Endothelial cell (in vitro differentiated cells): ENCODE results near the gene PRSS1. TPM values are rescaled to one million over a fixed set of nuclear protein-coding genes. Genes with fewer than 3 reads are reported as not detected.

Source experiments
- DNase-seq: peaks from one replicate; pipeline ENCODE4 v3.0.0; 2021; ENCODE audit warnings: low spot score
- H3K27ac Mint-ChIP-seq: one replicate; pipeline ENCODE4 v1.8.0; 2021; ENCODE audit warnings: mixed read lengths, inconsistent platforms; ENCODE audit not compliant: unreplicated experiment
- H3K27me3 Mint-ChIP-seq: one replicate; pipeline ENCODE4 v1.8.0; 2021; ENCODE audit warnings: mild to moderate bottlenecking, moderate library complexity, mixed read lengths, inconsistent platforms; ENCODE audit not compliant: unreplicated experiment
- H3K36me3 Mint-ChIP-seq: one replicate; pipeline ENCODE4 v1.8.0; 2021; ENCODE audit warnings: mild to moderate bottlenecking, low read depth, mixed read lengths, inconsistent platforms; ENCODE audit not compliant: unreplicated experiment
- H3K4me1 Mint-ChIP-seq: one replicate; pipeline ENCODE4 v1.8.0; 2021; ENCODE audit warnings: mild to moderate bottlenecking, mixed read lengths, inconsistent platforms; ENCODE audit not compliant: unreplicated experiment
- H3K4me3 Mint-ChIP-seq: one replicate; pipeline ENCODE4 v1.8.0; 2021; ENCODE audit warnings: mild to moderate bottlenecking, mixed read lengths, inconsistent platforms; ENCODE audit not compliant: unreplicated experiment
- H3K9me3 Mint-ChIP-seq: one replicate; pipeline ENCODE4 v1.8.0; 2021; ENCODE audit warnings: mixed read lengths, inconsistent platforms; ENCODE audit not compliant: unreplicated experiment
- total RNA-seq: library from RNA; stranded (reverse); fragmentation: NEBNext Ultra II Directional; extraction: Animal tissue kit (Norgen Biotek cat#: 25700); gene quantifications from one replicate; pipeline ENCODE4 v1.2.1, GENCODE V29; 2021; ENCODE audit not compliant: unreplicated experiment
- TF ChIP-seq, protein P1 (sequence below): fragments of 200-600 bp; sonication (generic); IDR thresholded peaks from one replicate; pipeline ENCODE4 v1.5.0; 2021; ENCODE audit warnings: antibody characterized with exemption; ENCODE audit not compliant: unreplicated experiment

Gene PRSS1
- total RNA-seq, 1 donor from 2014 or later, result 0.82 TPM

DNA sequence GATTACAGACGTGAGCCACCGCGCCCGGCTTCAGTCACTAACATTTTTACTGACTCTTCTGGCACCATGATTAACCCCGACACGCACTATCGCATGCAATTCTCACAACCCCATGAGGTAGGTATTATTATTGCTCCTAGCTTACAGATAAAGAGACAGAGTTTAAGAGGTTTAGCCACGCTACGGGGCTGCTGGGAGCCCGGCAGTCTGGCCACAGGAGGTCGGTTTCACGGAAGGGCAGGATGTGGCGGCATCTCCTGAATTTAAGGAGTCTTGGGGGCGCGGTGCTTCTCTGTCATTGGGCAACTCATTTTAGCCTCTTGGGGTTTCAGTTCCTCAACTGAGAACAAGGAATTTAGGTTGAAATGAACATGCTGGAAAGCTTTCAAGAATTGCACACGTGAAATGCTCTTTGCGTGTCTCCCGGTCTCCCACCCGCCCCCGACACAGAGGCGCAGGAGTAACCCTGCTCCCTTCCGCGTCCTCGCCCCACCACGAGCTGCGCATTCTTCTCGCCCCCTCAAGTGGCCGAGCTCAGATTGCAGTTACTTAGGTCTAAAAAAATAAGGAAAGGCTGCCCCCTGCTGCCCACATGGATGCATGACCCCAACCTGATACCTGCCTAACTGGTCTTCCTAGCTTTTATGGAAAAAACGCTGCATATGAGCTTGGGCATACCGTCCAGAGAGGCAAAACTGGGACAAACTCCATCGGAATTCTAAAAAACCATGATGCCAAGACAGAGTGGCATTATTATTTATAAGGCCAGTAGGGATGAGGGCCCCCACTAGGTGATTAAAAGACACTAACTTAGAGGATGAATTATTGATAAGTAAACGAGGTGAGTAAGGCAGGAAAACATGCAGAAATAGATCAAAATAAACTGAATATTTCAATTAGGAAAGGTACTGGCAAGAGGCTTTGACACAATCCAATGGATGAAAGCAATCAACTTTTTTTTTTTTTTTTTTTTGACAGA lies 33.9 kb downstream of the PRSS1 start:
- H3K4me1 Mint-ChIP-seq, result no peaks in the 10 kb centered on the region
- H3K36me3 Mint-ChIP-seq, result peaks cover 2% of the 10 kb centered on the region
- peak overlapping the region; percentile 47 for H3K4me3 Mint-ChIP-seq
- H3K27ac Mint-ChIP-seq, result no peak overlapping the region
- DNase-seq, result peak; percentile 89
- H3K9me3 Mint-ChIP-seq, result no peaks in the 10 kb centered on the region
- peaks cover 6% of the 10 kb centered on the region for H3K27me3 Mint-ChIP-seq
- TF ChIP-seq, protein P1, sequence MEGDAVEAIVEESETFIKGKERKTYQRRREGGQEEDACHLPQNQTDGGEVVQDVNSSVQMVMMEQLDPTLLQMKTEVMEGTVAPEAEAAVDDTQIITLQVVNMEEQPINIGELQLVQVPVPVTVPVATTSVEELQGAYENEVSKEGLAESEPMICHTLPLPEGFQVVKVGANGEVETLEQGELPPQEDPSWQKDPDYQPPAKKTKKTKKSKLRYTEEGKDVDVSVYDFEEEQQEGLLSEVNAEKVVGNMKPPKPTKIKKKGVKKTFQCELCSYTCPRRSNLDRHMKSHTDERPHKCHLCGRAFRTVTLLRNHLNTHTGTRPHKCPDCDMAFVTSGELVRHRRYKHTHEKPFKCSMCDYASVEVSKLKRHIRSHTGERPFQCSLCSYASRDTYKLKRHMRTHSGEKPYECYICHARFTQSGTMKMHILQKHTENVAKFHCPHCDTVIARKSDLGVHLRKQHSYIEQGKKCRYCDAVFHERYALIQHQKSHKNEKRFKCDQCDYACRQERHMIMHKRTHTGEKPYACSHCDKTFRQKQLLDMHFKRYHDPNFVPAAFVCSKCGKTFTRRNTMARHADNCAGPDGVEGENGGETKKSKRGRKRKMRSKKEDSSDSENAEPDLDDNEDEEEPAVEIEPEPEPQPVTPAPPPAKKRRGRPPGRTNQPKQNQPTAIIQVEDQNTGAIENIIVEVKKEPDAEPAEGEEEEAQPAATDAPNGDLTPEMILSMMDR, result peak; percentile 99

DNA sequence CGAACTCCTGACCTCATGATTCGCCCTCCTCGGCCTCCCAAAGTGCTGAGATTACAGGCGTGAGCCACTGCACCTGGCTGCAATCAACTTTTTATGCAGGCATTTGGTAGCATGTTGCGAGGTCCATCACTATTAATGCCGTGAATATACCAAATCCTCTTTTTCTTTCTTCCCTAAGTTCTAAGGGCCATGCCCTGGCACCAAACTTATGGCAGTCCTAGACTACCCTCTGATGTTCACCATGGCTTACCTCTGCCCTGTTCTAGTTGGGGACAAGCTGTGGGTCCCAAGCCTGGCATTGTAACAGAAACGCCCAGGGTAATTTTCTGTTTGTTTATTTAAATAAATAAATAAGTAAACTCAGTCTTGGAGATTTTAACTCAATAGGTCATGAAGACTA lies 34.8 kb downstream of the PRSS1 start:
- TF ChIP-seq, protein P1, result no peak
- H3K27me3 Mint-ChIP-seq, result peaks cover 4% of the 10 kb centered on the region
- no peak for DNase-seq
- no peaks in the 10 kb centered on the region for H3K4me1 Mint-ChIP-seq
- H3K36me3 Mint-ChIP-seq, result no peaks in the 10 kb centered on the region
- no peaks in the 10 kb centered on the region for H3K9me3 Mint-ChIP-seq
- H3K27ac Mint-ChIP-seq, result no peak overlapping the region
- H3K4me3 Mint-ChIP-seq, result no peak overlapping the region

- Mint-ChIP-seq H3K27me3 (peaks cover 2% of the 10 kb centered on the region), H3K9me3 (no peaks in the 10 kb centered on the region), H3K4me3 (no peak overlapping the region), H3K27ac (no peak overlapping the region), H3K36me3 (no peaks in the 10 kb centered on the region), H3K4me1 (no peaks in the 10 kb centered on the region)
- TF ChIP-seq, protein P1, result no peak
- no peak for DNase-seq
Observed at GRCh38 chr7:142784716-142785115, 35.4 kb downstream of the PRSS1 start.

- Mint-ChIP-seq H3K9me3 (no peaks in the 10 kb centered on the region), H3K27ac (no peak overlapping the region), H3K4me1 (no peaks in the 10 kb centered on the region), H3K4me3 (no peak overlapping the region), H3K36me3 (no peaks in the 10 kb centered on the region), H3K27me3 (peaks cover 2% of the 10 kb centered on the region)
- no peak for DNase-seq
- TF ChIP-seq, protein P1, result no peak
Observed at GRCh38 chr7:142785841-142786250, 36.6 kb downstream of the PRSS1 start.
